GM18507 (cell line): ENCODE data around the gene MRPS18A.
"Not testable (repeated sequence)": the region's sequence is repeated elsewhere in the genome, so short reads cannot be mapped to it uniquely, and the experiment has no call there.

ENCODE experiments used
- DNase-seq: peaks from one replicate; pipeline ENCODE4 v3.0.0; 2011; ENCODE audit warnings: low read depth; ENCODE audit not compliant: insufficient read length; ENCODE audit errors: extremely low spot score
- FAIRE-seq: peaks from 2 replicates; lab custom pipeline; 2011; peaks lifted over from hg19 to GRCh38; lab: Jason Lieb, UNC

MRPS18A gene

GRCh38 chr6:43702171-43702533 is 14.6 kb upstream of the MRPS18A start:
- no peak for DNase-seq
- FAIRE-seq: no peak

GRCh38 chr6:43700939-43701560 is 13.5 kb upstream of the MRPS18A start:
- not testable (repeated sequence) for FAIRE-seq, DNase-seq

GRCh38 chr6:43699564-43700186 is 12.1 kb upstream of the MRPS18A start:
- DNase-seq (no peak), FAIRE-seq (no peak)

- FAIRE-seq (no peak), DNase-seq (no peak)
These were observed 11.2 kb upstream of the MRPS18A start for GRCh38 chr6:43698584-43699349.

- DNase-seq (no peak), FAIRE-seq (no peak)
These were observed 9.8 kb upstream of the MRPS18A start for GRCh38 chr6:43697421-43697820.

DNA sequence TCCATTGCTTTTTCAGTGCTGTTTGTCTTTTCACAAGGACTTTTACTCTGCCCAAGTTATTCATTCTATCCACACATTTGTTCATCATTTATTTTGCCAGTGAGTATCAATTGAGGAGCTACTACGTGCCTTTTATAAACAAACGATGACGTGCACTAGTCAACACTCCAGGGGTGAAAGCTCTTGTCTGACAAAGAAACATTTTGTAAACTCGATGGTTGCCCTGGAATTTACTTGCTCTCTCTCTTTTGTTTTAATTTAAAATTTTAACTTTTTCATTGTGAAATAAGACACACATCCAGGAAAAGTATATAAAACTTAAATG is 8.3 kb upstream of the MRPS18A start:
- DNase-seq: no peak
- FAIRE-seq: no peak

- no peak for DNase-seq
- FAIRE-seq: no peak
These were observed 7.8 kb upstream of the MRPS18A start for GRCh38 chr6:43695215-43695966.

GRCh38 chr6:43689421-43689820 is 1.8 kb upstream of the MRPS18A start:
- FAIRE-seq (no peak), DNase-seq (no peak)

DNA sequence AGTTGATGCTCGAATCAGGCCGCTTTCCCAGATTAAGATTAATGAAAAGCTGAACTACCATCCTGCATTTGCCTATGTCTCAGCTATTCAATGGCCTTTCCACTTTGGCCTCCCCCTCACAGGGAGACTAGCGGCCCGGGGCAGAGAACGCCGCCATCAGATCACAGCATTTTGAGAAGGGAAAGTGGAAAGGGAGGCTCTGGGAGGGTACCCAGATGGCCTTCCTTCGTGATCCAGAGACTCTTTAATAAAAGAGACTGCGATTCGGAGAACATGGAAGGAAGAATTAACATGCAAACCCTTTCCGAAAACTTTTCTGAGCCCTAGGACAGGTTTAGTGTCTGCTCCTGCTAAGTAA is 533 bp downstream of the MRPS18A start:
- DNase-seq (no peak), FAIRE-seq (no peak)

- no peak for FAIRE-seq
- no peak for DNase-seq
These were observed 3.7 kb downstream of the MRPS18A start for GRCh38 chr6:43683708-43684455.

DNA sequence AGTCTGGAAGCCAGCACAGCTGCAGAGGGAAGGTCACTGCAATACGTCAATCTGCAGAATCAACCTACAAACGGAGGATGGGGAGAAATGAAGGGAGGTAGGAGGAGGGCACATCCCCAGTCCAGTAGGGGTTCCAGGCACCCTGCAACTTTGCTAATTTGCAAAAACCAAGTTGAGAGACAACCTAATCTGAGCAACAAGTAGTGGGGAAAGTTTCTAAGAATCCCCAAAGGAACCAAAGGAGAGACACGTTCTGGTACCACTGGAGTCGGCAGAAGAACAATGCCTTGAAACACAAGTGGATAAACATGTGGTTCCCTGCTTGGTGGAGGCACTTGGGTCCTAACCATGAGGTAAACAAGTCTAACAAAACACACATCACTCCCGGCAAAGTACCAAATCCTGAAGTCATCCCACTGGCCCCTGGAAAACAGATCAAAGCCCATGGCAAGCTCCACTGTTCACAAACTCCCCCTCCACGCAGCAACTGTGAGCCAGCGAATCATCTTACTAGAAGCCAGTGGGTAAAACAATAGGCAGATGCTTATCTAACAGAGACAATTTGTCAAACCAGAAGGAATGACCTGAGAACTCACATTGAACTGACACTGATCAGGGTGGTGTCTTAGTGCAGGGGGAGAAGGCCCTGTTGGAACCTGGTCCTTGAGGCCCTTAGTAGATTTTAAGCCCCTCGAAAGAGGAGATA is 4.7 kb downstream of the MRPS18A start:
- FAIRE-seq (no peak), DNase-seq (no peak)

GRCh38 chr6:43681303-43681702 is 6.3 kb downstream of the MRPS18A start:
- no peak for FAIRE-seq
- no peak for DNase-seq

DNA sequence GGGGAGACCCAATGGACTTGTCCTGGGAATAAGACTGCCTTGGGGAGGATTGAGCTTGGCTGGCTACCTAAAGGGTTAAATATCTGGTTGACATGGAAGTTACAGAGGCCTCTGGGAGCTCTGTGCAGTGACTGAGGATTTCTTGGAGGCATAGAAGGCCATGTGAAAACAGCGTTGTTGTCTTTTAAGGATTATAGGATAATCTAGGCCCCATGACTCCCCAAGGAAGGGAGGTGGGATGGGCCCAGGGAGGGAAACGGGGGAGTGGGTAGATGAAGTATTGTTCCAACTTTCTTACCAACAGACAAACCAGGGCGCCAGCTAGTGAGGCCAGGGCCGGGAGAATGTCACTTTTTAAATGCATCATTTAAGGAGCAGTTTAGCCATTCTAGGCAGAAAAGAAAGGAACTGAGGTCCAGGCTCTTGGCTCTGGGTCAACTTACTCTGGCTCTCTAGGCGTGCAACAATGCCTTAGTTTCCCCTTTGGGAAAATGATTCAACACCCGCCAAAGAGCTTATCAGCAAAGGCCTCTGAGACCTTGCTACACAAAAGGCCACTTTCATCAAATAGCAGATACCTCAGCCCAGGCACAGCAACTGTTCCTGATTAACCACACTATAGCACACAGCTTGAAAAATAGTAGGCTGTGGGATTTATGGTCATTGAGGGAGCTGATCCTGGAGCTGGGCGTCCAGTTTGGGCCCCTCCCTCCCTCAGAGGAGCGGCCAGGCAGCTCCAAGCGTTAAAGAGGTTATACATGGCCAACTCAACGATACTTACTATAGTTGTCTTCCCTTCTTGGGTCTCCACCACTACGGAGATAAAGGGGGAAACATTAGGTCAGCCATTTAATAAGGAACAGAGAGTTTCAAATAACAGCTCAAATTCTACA is 7.0 kb downstream of the MRPS18A start:
- no peak for FAIRE-seq

DNA sequence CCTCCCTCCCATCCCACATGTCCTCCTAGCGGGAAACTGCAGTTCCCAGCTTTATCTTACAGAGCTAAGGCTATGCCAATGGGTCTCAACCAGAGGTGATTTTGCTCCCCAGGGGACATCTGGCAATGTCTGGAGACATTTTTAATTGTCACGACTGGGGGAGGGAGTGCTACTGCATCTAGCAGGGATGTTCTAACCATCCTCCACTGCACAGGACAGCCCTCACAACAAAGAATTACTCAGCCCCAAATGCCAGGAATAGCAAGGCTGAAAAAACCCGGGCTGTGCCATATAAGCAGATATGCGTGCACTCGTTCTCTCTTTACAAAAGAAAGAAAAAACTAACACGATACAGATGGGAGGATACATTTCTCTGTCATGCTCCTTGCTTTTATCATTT is 8.5 kb downstream of the MRPS18A start:
- FAIRE-seq (no peak), DNase-seq (no peak)

More for the DNA sequence above, 7.0 kb downstream of the MRPS18A start:
- DNase-seq: no peak

DNA sequence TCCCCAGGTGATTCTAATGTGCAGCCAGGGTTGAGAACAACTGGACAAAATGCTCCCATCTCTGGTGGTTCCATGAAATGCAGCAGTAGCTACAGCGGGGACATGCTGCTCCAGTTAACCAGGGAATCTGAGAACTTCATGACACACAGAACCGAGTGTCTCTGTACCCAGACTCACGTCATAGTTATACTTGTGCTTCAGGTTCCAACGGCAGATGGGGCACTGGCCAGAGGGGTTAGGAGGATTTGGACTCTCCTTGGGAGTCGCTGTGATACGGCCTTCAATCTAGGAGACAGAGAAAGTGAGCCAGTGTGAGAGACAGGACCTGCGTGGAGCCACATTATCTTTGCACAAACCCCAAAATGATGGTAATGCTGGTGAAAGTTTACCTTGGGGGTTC is 9.2 kb downstream of the MRPS18A start:
- DNase-seq: no peak
- no peak for FAIRE-seq

- no peak for DNase-seq
- FAIRE-seq: no peak
These were observed 9.8 kb downstream of the MRPS18A start for GRCh38 chr6:43677759-43678158.

DNA sequence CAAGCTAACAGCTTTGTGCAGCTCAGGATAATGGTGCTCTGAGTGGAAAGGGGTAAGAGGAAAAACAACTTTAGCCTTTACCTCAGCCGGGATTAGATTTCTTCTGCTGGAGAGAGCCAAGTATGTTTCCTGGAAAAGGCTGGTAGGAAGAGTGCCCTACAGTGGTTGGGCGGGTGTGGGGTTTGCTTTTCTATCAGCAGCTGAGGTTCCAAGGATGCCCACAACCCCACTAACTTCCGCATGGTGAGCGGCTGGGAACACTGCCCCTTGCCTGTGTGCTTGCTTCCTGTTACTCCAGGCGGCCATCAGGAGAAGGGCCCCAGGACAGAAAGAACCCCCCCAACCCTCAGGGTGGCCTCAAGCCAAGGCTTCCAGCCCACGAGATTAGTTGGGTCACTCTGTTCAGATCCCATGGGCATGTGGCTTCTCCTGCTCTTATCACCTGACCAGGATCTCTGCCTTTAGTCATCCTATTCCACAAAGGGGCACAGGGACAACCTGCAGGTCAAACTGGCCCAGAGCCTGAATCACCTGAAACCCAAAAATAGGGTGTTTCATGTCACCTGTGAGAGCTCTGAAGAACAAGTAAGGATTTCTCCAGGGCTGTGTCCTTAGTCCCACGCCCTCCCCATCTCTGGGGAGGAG is 10.5 kb downstream of the MRPS18A start:
- FAIRE-seq (no peak), DNase-seq (no peak)

DNA sequence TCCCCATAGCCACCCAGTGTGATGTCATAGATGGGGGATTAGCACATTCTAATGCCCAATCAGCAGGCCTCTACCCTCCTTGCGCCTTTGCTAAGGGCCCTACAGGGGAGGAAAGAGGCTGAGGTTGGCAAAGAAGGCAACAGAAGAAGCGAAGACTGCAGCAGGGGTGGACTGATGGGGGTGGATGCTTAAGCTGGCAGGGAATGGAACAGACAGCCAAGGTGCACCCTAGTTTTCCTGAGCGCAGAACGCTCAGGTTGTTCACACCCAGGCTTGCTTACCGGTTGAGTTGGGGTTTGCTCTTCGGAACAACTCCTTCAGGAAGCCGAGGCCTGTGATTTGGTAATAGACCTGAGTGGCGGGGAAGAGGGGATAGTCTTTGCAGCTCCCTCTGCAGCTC is 12.7 kb downstream of the MRPS18A start:
- no peak for FAIRE-seq
- no peak for DNase-seq
